HG02763 (cell line): ENCODE results near the gene TUBGCP6.
"Not testable (repeated sequence)": the region's sequence is repeated elsewhere in the genome, so short reads cannot be mapped to it uniquely, and the experiment has no call there.

ENCODE experiments used
- ATAC-seq: cut with Tn5 transposase; IDR thresholded peaks from one replicate; pipeline ENCODE4 v1.9.1; 2021; ENCODE audit warnings: mild to moderate bottlenecking, moderate library complexity; ENCODE audit not compliant: unreplicated experiment

Gene TUBGCP6

DNA sequence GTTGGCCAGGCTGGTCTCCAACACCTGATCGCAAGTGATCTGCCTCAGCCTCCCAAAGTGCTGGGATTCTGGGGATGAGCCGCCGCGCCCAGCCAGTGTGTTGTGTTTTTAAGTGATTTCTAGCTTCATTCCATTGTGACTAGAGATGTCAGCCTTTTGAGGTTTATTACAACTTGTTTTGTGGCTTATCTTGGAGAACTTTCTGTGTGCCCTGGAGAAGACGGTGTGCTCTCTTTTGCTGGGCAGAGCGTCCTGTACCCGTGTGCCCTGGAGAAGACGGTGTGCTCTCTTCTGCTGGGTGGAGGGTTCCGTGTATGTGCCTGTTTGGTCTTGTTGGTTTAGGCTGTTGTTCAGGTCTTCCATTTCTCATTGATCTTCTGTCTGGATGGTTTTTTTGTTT lies 31.6 kb downstream of the TUBGCP6 start:
- no peak for ATAC-seq

DNA sequence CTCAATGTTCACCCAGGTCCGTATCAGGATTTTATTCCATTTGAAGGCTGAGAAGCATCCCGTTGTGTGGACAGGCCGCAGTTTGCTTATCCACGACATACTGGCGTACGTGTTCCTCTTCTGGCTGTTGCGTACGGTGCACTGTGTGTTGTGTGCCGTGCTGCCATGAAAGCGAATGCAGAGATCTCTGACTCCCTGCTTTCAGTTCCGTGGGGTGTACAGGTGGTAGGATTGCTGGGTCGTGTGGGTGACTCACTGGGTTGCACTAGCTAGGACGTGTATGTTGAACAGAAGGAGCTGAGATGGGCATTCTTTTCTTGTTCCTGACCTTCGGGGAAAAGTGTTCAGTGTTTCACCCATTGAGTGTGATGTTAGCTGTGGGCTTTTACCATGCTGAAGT lies 33.7 kb downstream of the TUBGCP6 start:
- ATAC-seq = no peak

DNA sequence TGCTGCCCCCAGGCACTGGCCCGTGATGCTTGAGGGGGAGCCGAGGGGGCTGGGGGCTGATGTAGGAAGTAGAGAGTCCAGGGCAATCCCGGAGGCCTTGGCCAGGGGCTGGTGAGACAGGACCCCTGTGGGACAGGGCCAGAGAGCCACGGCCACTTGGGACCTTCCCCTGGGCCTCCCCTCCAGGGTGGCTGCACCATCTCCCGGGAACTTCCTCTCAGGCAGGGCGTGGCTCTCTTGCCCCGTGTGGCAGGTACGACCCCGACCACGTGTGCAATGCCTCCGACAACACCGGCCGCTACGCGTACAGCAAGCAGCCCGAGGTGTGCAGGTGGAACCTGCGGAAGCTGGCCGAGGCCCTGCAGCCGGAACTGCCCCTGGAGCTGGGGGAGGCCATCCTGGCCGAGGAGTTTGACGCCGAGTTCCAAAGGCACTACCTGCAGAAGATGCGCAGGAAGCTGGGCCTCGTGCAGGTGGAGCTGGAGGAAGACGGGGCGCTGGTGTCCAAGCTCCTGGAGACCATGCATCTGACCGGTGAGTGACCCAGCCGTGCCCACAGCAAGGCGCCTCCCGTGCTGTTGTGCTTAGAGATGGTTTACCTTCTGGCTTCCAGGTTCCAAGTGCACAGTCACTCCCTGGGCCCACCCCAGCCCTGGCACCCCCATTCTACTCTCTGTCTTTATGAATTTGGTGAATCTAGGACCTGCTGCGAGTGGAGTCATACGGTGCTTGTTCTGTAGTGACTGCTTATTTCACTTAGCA lies 34.3 kb downstream of the TUBGCP6 start:
- no peak for ATAC-seq

DNA sequence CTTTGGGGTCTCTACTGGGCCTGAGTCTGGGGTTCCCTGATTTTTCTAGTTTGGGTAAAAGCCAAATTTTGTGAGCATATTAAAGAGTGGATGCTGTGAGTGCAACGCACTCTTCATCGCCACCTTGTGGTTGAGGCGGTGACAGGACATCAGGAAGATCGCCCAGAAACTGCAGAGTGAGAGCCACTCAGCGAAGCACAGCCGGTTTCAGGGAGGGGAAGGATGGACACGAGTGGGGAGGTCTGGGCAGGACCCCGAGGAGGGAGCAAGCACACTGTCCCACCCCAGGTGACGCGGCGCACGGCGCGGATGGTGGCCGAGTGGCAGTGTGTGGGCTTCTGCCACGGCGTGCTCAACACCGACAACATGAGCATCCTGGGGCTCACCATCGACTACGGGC lies 34.9 kb downstream of the TUBGCP6 start:
- ATAC-seq = no peak

DNA sequence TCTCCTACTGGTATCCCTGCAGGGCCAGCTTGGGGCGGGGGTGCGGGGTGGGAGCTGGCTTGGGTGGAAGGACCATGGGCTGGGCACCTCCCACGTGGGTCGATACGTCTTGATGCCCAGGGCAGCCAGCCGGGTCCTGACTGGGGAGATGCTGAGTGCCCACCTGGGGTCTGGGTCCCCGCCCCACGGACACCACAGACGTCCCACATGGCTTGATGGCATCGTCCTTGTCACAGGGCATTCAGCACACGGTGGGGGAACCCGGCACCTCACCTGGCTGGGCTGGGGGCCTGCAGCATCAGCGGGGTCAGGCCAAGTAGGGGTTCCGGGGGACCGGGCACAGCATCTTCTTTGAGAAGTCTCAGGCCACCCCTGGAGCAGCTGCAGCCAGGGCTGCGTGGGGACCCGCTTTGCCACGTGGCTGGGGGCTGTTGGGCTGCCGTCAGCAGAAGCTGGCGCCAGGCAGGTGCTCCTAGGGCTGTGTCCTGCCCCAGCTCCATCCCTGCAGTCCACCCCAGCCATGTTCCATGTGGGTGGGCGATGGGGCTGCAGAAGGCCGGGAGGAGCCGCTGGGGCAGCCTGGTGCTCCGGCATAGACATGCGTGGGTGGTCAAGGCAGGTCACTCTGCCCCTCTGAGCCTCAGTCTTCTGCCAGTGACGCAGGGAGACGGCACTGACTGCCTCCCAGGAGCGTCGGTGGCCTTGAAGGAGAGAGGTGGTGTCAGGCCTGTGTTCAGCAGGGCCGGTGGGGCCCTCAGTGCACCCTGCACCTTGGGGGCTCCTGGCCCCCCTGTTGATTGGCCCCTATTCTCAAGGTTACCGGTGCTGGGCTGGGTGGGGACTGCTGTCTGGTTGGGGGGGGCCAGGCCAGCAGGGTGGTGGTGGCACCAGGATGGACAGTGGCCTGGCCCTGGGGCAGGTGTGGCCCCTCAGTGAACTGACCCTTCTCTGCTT lies 35.6 kb downstream of the TUBGCP6 start:
- no peak for ATAC-seq

DNA sequence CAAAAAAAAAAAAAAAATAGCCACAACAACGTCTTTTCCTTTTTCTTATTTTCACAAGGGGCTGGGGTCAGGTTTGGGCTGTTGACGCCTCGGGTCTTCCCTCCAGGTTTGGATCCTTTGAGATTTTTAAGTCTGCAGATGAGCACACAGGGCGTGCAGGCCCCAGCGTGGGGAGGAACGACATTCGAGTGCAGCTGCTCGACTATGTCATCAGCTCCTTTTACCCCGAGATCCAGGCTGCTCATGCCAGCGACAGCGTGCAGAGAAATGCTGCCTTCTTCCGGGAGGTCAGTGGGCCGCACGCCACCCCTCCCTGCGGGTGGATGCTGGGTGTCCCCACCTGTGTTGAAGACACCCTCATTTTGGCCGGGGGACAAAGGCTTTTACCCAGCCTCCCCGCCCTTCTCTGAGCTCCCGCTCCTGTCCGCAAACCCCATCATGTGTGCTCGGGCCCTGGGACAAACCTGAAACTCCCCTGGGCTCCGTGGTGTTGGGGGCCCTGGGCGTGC lies 36.3 kb downstream of the TUBGCP6 start:
- no peak for ATAC-seq

DNA sequence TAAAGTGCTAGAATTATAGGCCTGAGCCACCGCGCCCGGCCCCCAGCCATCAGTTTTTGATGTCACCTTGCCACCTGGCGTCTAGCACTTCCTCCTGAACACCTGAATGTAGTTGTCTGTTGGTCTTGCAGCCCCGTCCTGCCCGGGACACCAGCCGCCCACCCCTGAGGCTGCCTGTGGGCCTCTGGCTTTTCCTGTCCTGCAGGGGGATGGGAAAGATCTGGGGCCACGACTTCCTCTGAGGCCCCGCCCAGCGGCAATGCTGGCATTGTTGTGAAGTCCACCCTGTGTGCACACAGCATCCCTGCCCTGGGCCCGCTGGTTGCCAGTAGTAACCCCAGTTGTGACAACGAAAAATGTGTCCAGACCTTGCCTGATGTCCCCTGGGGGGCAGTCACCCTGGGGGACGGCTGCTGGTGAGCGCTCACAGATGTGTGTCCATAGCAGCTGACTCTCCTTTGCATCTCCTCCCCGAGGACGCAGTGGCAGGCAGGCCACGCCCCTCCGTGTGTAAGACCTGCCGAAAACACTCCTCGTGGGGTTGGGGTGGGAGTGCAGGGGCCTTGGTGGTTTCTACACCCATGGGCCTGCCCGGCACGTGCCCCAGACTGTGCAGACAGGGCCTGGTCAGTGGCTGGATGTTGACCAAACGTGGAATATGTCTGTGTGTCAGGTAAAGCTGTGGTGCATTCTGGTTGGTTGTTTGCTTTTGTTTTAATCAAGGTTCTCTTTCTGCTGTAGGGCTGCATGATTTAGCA lies 37.3 kb downstream of the TUBGCP6 start:
- no peak for ATAC-seq

DNA sequence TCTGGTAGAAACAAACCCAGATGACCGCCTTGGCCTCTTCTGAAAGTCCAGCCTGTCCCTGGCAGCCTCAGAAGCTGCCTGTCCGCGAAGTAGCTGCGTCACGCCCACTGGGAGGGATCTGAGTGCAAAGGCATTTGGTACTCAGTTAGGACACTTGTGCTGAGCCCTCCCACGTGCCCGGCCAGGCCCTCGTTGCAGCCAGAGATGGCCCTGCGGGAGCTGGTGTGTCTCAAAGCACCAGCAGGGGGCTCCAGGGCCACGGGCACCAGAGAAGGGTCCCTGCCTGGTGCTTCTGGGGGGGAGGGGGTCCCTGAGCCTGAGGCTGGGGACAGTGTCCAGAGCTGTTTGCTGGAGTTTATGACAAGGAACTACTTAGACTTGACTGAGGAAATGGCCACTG lies 38.2 kb downstream of the TUBGCP6 start:
- no peak for ATAC-seq

DNA sequence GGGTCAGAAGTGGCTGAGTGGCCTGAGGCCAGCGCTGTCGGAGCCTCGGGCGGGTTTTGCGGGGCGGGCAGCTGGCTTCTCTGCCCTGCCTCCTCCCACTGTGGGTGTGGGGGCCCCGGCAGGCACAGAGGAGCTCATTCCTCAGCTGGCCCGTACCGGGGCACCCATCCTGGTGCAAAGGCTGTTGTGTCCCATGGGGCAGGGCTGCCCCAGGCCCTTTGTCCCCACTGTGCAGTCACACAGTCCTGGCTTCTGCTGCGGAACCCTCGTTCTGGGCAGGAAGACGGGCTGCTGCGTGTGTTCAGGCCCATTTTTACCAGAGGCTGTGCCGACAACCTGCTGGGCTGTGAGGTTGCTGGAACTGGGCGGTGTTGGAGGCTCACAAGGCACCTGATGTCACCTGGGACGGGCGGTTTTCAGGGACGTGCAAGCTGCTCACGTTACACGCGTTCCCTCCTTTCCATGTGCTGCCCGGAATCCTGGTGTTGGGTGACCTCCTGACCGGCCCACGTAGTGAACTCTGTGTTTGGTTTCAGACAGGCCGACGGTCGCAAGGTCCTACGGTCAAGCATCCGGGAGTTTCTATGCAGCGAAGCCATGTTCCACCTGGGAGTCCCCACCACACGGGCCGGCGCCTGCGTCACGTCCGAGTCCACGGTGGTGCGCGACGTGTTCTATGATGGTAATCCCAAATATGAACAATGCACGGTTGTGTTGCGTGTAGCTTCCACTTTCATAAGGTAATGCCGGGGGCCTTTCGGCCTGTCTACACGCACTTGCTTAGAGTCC lies 38.8 kb downstream of the TUBGCP6 start:
- no peak for ATAC-seq

DNA sequence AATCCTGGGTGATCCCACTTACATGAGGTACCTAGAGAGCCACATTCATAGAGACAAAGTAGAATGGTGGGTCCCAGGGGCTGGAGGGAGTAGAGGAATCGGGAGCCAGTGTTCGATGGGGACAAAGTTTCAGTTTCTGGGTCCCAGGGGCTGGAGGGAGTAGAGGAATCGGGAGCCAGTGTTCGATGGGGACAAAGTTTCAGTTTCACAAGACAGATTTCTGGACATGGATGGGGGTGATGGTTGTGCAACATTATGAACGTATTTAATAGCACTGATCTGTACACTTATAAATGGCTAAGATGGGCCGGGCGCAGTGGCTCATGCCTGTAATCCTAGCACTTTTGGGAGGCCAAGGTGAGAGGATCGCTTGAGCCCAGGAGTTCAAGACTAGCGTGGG lies 39.8 kb downstream of the TUBGCP6 start:
- not testable (repeated sequence) for ATAC-seq

DNA sequence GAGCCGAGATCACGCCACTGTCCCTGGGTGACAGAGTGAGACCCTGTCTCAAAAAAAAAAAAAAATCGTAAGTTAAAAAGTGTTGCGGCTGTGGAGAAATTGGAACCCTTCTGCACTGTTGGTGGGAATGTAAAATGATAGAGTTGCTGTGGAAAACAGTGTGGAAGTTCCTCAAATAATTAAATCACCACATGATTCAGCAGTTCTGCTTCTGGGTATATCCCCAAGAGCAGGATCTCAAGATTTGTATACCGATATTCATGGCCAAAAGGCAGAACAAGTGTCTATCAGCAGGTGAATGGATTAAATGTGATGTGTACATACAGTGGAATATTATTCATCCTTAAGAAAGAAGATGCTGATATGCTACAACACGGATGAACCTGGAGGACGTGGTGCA lies 40.3 kb downstream of the TUBGCP6 start:
- no peak for ATAC-seq

DNA sequence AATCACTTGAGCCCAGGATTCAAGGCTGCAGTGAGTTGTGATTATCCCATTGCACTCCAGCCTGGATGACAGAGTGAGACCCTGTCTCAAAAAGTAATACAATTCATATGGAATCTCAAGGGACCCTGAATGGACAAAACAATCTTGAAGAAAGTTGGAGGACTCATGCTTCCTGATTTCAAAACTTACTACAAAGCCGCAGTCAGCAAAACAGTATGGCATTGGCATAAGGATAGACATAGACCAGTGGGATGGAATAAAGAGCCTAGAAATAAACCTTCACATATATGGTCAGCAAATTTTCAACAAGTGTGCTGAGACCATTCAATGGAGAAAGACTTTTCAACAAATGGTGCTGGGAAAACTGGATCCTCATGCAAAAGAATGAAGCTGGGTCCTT lies 41.5 kb downstream of the TUBGCP6 start:
- ATAC-seq = no peak

DNA sequence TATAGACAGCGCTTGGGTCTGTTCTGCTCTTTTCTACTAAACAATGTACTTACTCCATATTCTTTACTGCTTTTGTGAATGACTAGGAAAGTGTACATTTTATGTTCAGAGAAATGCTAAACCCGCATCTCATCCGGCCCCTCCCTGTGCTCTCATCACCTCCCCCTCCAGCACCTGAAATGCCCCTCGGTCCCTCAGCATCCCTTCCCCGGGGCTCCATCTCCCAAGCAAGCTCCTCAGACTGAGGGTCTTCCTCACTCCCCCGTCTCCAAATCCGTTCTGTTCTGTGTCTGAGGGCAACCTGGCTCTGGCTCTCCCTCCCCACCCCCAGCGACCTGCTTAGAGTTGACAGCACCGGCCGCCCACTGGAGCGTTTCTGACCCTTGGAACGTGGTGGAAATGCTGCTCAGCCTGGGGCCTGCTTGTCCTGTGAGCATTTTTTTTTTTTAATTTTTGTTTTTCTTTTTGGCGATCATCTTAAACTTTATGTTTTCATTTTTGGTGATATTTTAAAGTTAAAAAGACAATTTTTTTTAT lies 42.6 kb downstream of the TUBGCP6 start:
- ATAC-seq = no peak

DNA sequence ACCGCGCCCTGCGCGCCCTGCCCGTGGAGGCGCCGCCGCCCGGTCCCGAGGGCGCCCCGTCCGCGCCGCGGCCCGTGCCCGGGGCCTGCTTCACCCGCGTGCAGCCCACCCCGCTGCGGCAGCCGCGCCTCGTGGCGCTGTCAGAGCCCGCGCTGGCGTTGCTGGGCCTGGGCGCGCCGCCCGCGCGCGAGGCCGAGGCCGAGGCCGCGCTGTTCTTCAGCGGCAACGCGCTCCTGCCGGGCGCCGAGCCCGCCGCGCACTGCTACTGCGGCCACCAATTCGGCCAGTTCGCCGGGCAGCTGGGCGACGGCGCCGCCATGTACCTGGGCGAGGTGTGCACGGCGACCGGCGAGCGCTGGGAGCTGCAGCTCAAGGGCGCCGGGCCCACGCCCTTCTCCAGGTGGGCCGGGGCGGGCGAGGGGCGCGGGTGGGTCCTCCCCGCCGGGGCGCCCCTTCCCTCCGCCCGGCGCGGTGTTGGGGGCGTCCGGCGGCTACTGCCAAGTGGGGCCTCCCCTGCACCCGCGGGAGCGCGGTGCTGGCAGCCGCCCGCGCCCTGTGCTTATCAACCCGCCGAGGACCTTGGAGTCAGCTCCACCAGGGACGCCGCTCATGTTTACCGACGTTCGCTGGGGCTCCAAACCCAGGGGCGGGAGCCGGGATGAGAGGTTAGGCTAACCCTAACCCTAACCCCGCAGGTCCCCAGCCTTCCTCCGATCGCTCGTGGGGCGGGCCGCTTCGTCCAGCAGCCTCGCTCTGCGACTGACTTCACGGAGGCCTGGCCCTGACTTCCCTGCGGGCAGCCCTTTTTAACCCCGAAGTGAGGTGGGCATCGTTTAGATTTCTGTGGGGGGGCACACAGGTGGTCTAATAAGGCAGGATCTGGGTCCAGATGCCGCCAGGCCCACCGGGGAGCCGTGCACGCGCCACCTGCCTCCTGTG lies 43.4 kb downstream of the TUBGCP6 start:
- peak; percentile 27 for ATAC-seq

DNA sequence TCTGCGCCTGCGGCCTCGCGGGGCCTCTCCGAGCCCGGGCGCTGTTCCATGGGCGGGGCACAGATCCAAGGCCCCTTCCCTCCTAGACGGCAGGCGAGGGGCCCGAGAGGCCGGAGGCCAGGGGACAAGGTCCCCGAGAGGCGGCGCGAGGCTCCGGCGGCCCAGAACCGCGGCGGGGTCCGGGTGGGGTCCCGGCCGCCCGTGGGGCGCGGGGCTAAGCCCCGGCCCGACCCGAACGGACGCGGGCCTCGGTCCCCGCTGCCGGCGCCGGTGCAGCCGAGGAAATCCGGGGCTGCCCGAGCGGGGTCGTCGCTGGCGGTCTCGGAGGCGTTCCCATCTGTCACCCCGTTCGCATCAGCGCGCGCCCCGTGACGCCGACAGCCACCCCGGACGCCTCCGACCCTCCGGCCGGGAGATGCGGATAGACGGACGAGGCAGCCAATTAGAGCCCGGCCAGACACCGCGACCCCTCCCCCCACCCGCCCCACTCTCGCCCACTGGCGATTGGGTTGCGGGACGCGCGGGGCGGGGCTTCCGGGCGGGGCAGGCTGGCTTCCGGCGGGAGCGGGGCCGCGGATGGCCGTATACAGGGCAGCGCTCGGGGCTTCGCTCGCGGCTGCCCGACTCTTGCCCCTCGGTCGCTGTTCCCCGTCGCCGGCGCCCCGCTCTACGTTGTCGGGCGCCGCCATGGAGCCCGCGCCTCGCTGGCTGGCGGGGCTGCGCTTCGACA lies 44.2 kb downstream of the TUBGCP6 start, which contains the start of gene SELENOO:
Gene SELENOO, plus strand, starts transcription at position 551 of the 730 bp plus-strand sequence. Its CDS starts 26 bp downstream, at position 577.
- peak; percentile 63 for ATAC-seq

DNA sequence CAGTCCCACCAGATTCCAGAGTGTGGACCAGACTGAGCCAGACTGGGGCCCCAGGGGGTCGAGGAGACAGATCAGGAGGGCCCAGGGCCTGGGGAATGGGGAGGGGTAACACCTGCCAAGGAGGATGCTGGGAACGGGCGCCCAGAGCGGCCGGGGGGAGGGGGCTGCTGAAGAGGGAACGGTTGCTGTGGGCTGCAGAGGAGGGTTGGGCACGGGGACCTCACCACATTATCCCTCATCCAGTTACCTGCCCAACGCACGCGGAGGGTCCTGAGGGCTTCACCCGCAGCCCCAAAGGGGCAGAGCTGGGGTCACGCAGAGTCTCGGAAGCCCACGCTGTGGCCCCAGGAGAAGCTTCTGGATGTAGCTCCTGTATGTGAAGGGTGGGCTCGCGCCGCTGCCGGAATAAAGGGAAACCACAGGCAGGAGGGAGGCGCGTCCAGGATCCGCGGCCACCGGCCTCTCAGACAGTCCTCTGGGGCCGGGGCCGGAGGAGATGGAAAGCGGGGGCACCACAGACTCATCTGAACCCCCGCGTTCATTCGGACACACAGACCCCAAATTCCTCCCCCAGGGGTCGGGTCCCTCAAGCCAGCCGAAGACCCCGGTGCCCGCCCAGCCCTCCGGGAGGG lies 44.9 kb downstream of the TUBGCP6 start:
- no peak for ATAC-seq

DNA sequence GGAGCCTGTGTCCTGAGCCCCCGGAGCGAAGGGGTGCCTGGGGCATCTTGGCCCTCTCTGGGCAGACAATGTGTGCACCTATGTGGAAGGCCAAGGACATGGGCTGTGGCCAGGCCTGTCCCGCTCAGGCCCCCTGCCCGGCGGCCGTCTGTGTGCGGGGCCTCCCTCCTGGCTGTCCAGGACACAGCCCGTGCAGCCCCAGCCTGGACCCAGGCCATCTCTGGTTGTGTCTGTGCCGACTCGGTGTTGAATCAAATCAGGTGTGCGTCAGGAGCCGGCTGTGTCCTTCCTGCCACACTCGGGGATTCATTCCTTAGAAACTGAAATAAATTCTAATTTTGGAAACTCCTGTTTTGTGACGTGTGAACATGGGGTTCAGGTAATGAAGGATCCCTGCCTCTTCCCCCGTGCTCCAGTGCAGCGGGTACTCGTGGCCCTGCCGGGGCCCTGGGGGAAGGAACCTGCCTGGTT lies 45.5 kb downstream of the TUBGCP6 start:
- no peak for ATAC-seq

DNA sequence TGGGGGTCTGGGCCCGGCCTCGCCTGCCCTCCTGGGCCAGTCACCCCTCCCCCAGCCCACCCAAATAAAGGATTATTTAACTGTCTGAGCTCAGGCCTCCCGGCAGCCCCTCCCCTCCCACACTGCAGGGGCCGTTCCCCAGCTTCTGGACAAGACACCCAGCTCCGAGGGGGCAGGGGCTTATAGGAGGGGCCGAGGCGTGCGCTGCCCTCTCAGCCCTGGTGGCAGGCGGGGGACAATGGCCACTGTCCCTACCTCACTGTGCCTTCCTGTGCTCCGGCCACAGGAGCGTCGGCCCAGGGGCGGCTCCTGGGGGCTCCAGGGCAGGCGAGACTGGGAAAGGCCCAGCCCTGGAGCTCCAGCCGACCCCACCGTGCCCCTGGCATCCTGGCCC lies 46.2 kb downstream of the TUBGCP6 start:
- no peak for ATAC-seq
